ENCODE results near the gene NEK5.
"Not testable (repeated sequence)": the region's sequence is repeated elsewhere in the genome, so short reads cannot be mapped to it uniquely, and the experiment has no call there.

The NEK5 gene

DNA sequence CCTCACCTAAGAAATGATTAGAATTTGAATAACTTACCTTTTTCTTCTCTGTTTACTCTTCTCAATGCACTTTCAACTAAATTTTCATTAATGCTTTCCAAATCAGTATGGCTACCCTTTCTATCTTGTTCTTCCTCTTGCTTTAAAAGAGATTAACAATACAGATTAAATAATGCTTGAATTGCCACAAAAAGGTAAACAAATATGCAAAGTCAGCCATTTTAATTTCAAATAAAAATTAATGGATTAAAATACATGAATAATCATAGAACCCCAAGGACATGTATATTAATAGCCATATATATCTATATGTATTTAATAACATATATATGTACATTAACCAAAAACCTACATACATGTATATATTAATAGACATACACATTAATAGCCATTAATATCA is 7.9 kb upstream of the NEK5 start:
- no peak for DNase-seq (ENCODE audit: low read depth)

DNA sequence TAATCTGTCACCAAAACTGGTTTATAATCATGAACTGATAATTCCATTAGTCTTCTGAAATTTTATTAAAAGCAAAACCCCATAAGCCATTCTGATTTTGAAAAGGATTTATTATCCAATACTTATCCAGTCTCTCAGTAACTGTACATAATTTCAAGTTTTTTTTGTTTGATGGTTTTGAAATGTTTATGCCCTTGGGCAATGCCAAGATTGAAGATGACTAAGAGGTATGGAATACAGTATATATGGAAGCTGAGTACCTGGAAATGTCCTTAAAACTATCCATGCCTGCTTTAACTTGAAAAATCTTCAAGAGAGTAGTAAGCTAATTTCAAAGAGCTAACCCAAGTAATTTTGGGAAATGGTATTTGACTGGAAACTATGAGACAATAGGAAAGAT is 1.8 kb upstream of the NEK5 start:
- no peak for DNase-seq (ENCODE audit: low read depth)

DNA sequence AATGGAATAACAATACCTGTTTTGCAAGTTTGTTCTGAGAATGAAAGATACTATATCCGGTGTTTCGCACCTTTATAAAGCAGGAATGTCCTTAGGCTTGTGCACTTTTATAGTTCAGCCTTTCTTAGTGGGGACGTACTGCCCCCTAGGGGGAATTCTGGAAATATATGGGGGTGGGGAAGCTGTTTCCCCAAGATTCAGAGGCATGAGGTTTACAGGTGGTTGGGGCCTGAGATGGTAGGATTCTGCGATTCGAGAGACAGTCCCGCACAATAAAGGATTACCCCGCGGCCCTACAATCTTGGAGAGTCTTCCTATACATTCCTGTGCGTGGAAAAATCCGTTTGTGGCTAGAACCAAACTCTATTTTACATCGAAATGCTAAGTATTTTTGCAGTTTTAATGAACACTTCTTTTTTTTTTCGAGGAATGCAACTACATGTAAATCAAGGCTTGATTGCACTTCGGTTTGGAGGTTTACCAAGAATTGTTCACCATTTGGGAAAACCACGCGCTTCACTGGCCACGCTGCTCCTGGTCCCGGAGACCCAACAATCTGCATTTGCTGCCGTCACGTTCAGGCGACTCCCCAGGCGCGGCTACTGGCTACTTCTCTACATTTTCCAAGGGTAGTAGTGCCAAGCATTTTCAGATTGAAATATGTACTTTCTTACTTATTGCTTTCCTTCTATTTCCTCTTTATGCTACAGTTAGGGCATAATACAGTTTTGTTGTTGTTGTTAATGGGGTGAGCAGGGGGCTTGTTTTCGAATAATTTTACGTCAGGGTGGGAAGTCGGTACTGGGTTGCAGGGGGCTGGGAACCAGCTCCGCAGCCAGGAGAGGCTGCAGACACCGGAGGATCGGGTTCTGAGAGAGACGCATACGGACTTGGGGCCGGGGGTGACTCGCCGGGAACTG is 830 bp downstream of the NEK5 start:
- peak; percentile 11 for DNase-seq (ENCODE audit: low read depth)

DNA sequence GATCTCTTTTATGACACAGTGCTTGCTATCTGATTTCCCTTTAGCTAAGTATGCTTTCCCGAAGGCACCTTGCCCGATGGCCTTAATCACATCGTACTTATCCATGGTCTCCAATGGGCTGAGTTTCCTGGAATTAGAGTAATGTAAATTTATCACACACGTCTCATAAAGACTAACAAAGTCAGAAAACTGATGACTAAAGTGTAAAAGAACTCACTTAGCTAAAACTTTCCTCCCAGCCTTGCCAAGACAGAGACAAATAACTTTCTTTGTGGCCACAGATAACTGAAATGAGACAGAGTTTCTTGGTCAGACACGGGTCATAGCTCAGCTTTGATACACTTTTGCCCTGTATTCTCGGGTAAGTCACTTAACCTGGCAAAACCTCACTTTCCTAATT is 1.5 kb downstream of the NEK5 start:
- DNase-seq (ENCODE audit: low read depth), result peak; percentile 1

DNA sequence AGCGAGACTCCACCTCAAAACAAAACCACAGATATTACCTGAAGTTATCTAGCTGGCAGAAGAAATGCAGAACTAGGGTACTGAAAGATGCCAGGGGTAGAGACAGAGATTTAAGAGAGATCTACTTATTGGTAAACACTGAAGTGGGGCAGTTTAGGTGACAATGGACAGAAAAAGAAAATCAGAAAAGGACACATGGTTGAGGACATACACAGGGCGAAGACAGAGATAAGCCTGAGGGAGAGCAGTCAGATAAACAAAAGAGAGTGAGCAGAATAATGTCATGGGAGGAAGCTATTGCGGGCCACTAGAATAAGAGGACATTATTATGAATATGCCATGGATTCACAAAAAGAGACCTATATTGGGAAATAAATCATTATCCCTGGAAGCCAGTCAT is 3.3 kb downstream of the NEK5 start:
- no peak for DNase-seq (ENCODE audit: low read depth)

DNA sequence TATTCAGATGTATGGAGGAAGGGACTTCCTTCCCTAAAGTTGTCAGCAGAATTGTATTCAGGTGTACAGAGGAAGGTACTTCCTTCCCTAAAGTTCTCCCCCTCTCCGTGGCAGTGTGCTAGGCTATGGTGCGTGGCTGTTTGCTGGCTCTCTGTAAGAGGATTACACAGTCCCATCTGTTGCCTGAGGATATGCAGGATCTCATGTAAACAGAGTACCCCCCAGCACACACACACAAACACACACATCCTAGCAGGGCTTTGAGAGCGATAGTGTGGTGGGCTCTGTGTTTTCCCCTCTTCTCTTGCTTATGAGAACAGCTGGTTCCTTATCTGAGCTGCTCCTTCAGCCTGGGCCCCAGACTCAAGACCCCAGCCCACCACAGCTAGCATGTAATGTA is 10.3 kb downstream of the NEK5 start:
- DNase-seq (ENCODE audit: low read depth), result no peak

DNA sequence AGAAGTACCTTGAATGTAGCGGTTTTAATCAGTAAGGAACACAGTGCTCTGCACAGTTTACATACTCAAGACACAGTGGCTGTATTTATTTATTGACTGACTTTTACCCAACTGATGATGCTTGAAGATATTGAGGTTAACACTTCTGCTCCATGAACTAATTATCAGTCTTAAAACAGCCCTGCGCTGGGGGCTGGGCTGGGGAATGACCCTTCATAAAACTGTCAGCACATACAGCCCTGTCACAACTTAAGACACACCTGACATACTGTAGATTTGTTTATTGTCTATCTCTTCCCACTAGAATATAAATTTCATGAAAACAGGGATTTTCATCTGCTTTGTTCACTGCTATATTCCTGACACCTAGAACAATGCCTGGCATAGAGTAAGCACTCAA is 10.8 kb downstream of the NEK5 start:
- DNase-seq (ENCODE audit: low read depth), result no peak

DNA sequence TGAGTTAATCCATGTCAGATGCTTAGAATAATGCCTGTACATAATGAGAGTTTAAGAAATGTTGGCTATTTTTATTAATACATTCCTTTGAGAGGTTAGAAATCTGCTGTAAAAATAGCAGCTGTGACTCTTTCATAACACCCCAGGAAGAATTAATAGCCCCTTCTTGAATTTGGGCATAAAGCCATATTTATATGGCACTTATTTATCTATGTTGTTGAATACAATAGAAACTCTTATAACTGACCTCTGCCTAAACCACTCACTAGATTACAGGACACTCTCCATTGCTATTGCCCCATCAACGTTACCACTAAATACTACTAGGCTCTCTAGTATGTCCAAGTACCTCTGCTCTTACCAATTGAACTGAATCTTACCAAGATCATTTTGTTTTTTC is 16.3 kb downstream of the NEK5 start:
- DNase-seq (ENCODE audit: low read depth), result no peak

DNA sequence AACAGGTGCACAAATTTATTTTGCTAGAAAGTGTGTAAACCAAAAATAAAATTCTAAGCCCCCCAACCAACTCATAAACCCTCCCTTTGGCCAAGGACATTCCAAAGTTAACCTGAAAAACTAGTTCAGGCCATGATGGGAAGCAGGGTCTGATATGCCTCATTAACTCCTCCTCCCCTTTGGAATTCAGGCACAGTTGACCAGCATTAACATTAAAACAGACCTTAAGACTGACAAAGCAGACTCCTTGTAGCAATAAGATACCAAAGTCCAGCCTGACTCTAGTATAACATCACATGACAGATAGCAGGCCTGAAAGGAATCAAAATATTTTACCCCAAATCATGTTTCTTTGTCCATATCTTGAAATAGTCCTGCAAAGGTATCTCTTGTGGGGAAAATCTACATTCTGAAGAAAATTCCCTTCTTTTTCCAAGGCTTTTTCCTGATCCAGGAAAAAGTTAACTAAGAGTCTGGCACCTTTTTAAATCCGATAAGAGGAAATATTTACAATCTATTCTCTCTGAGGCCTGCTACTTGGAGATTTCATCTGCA is 19.7 kb downstream of the NEK5 start:
- DNase-seq (ENCODE audit: low read depth), result no peak

DNA sequence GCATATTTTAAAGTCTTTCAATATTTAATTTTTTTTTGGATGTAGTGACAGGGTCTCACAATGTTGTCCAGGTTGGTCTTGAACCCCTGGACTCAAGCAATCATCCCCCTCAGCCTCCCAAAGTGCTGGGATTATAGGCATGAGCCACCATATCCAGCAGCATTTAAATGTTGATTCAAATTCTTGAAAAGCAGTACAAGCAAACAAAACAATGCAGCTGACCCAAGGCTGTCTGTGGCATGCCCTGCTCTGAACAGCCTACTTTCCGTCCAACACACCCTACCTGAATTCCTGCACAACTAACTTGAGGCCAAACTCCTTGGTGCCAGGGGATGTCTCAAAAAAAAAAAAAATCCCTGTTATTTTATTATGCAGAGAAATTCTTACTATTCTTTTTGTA is 23.0 kb downstream of the NEK5 start:
- DNase-seq (ENCODE audit: low read depth), result no peak

DNA sequence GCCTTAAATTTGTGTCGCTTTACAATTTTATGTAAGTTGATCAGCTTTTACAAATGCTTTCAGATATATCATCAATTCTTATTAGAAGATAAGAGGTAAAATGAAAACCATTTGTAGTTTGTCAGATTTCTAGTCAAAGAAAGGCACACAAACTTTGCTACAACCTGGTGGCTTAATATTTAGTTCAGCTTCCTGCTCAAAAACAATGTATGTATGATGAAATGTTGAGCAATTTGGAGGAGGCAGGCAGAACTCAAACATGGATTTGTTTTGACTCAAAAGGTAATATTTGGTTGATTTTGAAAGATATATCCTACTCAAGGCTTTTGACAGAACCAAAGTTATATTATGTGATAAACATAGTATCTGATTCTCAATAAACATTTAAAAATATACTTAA is 24.2 kb downstream of the NEK5 start:
- DNase-seq (ENCODE audit: low read depth), result no peak

DNA sequence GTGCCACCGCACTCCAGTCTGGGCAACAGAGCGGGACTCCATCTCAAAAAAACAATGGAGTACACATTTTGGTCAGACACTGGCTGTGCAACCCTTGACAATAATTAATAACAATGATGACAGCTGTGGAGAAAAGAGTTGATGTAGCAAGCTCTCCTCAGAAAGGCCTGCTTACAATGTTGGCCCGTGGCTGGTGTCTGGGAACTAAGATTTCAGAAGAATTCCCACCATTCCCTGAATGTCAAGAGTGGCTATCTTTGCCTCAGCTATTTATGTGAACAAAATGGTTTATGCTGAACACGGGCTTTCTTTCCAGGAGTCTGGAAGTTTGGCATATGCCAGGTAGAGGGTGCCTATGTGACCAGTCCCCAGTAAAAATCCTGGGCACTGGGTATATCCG is 25.5 kb downstream of the NEK5 start:
- DNase-seq (ENCODE audit: low read depth), result no peak

DNA sequence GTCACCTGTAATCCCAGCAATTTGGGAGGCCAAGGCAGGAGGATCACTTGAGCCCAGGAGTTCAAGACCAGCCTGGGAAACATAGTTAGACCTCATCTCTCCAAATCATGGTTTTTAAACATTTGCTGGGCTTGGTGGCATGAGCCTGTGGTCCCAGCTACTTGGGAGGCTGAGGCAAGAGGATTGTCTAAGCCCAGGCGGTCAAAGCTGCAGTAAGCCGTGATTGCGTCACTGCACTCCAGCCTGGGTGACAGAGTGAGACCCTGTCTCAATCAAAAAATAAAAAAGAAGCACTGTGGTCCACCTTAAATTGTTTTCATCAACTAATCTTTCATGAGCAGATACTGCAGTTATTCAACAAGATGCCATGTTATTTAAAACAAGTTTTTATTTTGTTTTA is 26.4 kb downstream of the NEK5 start:
- DNase-seq (ENCODE audit: low read depth), result not testable (repeated sequence)

DNA sequence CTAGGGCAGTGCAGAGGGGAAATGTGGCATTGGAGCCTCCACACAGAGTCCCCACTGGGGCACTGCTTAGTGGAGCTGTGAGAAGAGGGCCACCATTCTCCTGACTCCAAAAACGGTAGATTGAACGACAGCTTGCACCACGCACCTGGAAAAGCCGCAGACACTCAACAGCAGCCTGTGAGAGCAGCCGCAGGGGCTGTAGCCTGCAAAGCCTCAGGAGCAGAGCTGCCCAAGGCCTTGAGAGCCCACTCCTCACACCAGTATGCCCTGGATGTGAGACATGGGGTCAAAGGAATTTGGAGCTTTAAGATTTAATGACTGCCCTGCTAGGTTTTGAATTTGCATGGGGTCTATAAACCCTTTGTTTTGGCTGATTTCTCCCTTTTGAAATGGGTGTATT is 31.7 kb downstream of the NEK5 start:
- DNase-seq (ENCODE audit: low read depth), result no peak

DNA sequence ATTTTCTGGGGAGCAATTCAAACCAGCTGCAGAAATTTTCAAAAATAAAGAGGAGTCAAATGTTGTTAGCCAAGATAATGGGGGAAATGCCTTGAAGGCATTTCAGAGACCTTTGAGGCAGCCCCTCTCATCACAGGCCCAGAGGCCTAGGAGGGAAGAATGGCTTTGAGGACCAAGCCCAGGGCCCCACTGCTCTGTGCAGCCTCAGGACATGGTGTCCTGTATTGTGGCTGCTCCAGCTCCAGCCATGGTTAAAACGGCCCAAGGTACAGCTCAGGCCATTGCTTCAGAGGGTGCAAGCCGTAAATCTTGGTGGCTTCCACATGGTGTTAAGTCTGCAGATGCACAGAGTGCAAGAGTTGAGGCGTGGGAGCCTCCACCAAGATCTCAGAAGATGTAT is 32.1 kb downstream of the NEK5 start:
- DNase-seq (ENCODE audit: low read depth), result no peak

DNA sequence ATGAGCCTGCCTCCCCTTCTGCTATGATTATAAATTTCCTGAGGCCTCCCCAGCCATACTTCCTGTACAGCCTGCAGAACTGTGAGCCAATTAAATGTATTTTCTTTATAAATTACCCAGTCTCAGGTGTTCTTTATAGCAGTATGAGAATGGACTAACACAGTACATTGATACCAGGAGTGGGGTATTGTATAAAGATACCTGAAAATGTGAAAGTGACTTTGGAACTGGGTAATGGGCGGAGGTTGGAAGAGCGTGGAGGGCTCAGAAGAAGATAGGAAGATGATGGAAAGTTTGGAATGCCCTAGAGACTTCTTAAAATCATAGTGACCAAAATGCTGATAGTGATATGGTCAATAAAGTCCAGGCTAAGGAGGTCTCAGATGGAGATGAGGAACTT is 32.8 kb downstream of the NEK5 start:
- DNase-seq (ENCODE audit: low read depth), result no peak

DNA sequence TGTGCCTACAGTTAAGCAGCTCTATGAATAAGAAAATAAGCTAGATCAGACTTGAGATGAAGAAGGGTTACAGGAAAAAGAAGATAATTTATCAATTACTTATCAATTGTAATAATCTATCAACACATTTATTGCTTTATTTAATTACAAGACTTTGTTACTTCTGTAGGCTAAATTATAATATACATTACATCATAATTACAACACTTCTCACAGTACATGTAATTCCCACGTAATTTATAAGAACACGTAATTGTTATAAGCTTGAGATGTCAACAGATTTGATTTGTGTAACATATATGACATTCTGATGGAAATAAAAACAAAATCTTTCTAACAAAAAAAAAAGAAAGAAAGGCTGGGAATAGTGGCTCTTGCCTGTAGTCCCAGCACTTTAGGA is 36.8 kb downstream of the NEK5 start:
- DNase-seq (ENCODE audit: low read depth), result no peak

DNA sequence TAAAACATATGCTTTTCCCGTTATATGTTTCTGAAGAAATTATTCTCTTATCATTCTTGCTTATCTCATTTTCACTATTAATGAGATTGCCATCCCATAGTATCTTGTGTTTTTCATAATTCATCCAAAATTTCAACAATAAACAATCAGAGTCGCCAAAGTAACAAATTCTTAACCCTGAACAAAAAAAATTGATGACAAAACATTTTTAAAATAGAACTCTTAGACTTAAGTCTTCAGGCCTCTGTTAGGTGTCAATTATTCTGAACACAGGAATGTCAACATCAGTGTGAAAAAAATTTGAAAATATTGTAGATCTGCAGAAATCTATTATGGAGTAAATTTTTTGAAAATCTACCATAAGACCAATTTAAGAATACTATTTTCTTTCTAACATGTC is 37.4 kb downstream of the NEK5 start:
- DNase-seq (ENCODE audit: low read depth), result no peak

DNA sequence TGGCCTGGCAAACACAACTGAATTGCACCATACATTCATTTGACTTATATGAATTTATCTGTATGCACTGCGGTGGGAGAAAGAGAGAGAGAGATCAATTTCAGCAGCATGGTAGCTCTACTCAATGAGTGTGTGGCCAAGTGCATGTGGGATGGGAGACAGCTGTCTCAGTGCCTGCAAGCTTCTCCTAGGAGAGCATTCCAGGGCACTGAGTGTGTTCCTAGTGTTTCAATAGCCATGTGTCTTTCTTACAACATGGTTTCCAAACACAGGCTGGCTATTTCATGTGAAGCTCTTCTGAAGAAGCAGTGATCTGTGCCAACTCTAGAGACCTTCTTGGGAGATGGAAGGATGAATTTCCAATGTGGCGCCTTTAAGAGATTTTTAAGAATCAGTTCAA is 43.5 kb downstream of the NEK5 start:
- DNase-seq (ENCODE audit: low read depth), result peak; percentile 68

DNA sequence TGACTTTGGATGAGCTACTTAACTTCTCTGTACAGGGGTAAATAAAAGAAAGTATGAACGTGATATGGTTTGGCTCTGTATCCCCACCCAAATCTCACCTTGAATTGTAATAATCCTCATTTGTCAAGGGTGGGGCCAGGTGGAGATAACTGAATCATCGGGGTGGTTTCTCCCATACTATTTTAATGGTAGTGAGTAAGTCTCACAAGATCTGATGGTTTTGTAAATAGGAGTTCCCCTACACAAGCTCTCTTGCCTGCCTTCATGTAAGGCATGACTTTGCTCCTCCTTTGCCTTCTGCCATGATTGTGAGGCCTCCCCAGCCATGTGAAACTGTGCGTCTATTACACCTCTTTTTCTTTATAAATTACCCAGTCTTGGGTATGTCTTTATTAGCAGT is 43.9 kb downstream of the NEK5 start:
- not testable (repeated sequence) for DNase-seq (ENCODE audit: low read depth)

DNA sequence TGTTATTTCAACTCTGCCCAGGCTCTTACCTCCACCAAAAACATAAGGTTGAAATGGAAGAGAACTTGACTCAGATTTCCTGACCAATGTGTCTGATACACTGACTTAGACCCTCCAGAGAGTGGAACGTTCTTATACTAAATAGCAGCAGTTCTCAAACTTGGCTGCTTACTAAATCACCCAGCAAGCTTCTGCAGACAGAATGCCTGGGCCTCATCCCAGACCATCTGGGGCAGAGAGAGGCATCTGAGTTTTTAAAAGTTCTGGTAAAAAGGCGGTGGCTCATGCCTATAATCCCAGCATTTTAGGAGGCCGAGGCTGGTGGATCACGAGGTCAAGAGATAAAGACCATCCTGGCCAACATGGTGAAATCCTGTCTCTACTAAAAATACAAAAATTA is 46.3 kb downstream of the NEK5 start:
- DNase-seq (ENCODE audit: low read depth), result no peak

DNA sequence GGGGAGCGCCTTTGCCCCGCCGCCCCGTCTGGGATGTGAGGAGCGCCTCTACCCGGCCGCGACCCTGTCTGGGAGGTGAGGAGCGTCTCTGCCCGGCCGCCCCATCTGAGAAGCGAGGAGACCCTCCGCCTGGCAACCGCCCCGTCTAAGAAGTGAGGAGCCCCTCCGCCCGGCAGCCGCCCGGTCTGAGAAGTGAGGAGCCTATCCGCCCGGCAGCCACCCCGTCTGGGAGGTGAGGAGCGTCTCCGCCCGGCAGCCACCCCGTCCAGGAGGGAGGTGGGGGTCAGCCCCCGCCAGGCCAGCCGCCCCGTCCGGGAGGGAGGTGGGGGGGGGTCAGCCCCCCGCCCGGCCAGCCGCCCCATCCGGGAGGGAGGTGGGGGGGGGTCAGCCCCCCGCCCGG is 49.0 kb downstream of the NEK5 start:
- not testable (repeated sequence) for DNase-seq (ENCODE audit: low read depth)

DNA sequence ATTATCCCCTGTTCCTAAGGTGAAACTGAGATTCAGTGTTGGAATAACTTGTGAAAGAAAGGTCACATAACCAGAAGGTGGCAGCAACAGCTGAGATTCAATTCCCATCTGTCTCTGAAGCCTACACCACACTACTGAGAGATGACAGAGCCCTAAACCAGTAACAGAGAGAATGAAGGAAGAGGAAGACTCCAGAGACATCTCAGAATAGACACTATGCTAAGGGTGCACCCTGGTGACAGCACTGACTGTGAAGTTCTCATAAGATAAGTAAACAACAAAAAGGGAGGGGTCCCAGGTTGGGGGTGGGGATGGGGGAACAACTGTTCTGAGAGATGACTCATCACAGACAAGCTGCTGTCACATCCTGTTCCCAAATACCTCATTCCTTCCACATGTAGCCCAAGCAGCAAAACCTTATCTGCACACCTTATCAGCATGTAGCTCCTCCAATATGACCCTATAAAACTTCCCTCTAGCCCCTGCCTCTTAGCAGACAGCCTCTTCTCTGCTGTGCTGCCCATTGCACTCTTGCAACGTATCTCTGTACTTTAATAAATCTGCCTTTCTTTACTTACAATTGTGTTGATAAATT is 57.8 kb downstream of the NEK5 start:
- DNase-seq (ENCODE audit: low read depth), result no peak

DNA sequence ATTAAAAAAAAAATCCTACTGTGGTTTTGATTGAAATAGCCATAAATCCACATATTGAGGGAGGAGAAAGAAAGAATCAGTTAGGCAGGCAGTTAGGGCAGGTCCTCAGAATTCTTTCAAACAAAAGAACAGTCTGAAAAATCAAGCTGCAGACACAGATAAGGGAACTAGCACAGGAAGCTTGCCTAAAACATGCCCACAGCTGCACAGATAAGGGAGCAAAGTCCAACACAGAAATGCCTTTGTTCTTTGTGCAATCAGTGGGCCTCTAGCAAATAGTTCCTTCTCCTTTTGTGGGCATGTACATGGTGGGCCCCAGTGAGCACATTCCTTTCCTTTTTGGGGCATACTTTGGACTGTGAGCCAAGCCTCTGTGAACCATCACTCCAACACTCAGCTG is 61.6 kb downstream of the NEK5 start:
- no peak for DNase-seq (ENCODE audit: low read depth)

Measured in GM04503 (cell line).